CD4-positive, alpha-beta T cell treated with Interleukin-4 for 4 hours (primary cell): ENCODE results near the gene NCOA1.
"Not testable (repeated sequence)": the region's sequence is repeated elsewhere in the genome, so short reads cannot be mapped to it uniquely, and the experiment has no call there.

Experiments
- DNase-seq: peaks from one replicate; pipeline ENCODE4 v3.0.0-alpha.2; 2020

The NCOA1 gene

GRCh38 chr2:24477229-24477628 is 13.8 kb upstream of the NCOA1 start:
- DNase-seq, result no peak

- no peak for DNase-seq
These were observed 12.8 kb upstream of the NCOA1 start for GRCh38 chr2:24478243-24478642.

- DNase-seq, result no peak
These were observed 10.8 kb upstream of the NCOA1 start for GRCh38 chr2:24480245-24480644.

GRCh38 chr2:24482251-24482971 is 8.6 kb upstream of the NCOA1 start:
- no peak for DNase-seq

- no peak for DNase-seq
These were observed 8.1 kb upstream of the NCOA1 start for GRCh38 chr2:24482972-24483300.

GRCh38 chr2:24484677-24485076 is 6.4 kb upstream of the NCOA1 start:
- DNase-seq, result not testable (repeated sequence)

GRCh38 chr2:24485197-24485596 is 5.9 kb upstream of the NCOA1 start:
- no peak for DNase-seq

GRCh38 chr2:24486636-24487205 is 4.3 kb upstream of the NCOA1 start:
- no peak for DNase-seq

- DNase-seq, result no peak
These were observed 1.4 kb upstream of the NCOA1 start for GRCh38 chr2:24489465-24490180.

GRCh38 chr2:24490181-24490689 is 819 bp upstream of the NCOA1 start:
- no peak for DNase-seq

GRCh38 chr2:24491542-24492420 is 727 bp downstream of the NCOA1 start:
- peak; percentile 54 for DNase-seq

GRCh38 chr2:24492421-24493279 is 1.6 kb downstream of the NCOA1 start:
- DNase-seq, result no peak

GRCh38 chr2:24493713-24494112 is 2.7 kb downstream of the NCOA1 start:
- peak; percentile 15 for DNase-seq

GRCh38 chr2:24494410-24494809 is 3.4 kb downstream of the NCOA1 start:
- no peak for DNase-seq

GRCh38 chr2:24495451-24495850 is 4.4 kb downstream of the NCOA1 start:
- no peak for DNase-seq

- DNase-seq, result no peak
These were observed 5.9 kb downstream of the NCOA1 start for GRCh38 chr2:24496959-24497358.

- no peak for DNase-seq
These were observed 6.6 kb downstream of the NCOA1 start for GRCh38 chr2:24497685-24498084.

GRCh38 chr2:24498121-24498520 is 7.1 kb downstream of the NCOA1 start:
- no peak for DNase-seq

- no peak for DNase-seq
These were observed 10.8 kb downstream of the NCOA1 start for GRCh38 chr2:24501813-24502212.

GRCh38 chr2:24505534-24506275 is 14.7 kb downstream of the NCOA1 start:
- DNase-seq, result no peak

- DNase-seq, result no peak
These were observed 16.5 kb downstream of the NCOA1 start for GRCh38 chr2:24507549-24507948.
